PC-9 (cell line): ENCODE results near the gene GDPD4.

Experiments
- EZH2 ChIP-seq: fragments of 200-600 bp; sonication (generic); IDR thresholded peaks from 2 replicates; pipeline ENCODE4 v1.8.0; 2017; ENCODE audit warnings: antibody characterized with exemption, low read depth
- TF ChIP-seq, protein P1 (sequence below): fragments of 200-600 bp; sonication (generic); conservative IDR thresholded peaks from 2 replicates; pipeline ENCODE4 v1.6.1; 2017; ENCODE audit warnings: mixed run types, antibody characterized with exemption, mild to moderate bottlenecking, moderate library complexity

DNA sequence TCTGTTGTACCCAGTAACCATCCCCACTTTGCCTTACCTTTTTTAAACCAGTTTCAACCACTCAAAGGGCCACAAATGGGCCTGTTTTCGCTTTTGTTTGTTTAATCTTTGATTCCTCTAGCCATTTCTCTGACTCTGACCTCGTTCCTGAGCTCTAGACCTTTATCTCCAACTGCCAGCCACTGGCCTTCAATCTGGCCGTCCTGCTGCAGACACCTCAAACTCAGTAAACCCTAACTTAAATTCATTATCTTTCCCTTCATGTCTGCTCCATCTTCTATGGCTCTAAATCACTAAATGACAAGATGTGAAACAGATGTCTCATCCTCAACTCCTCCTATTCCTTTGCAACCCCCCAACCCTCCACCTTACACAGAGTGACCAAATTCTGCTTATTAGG lies 1.3 kb upstream of the GDPD4 start:
- TF ChIP-seq, protein P1, sequence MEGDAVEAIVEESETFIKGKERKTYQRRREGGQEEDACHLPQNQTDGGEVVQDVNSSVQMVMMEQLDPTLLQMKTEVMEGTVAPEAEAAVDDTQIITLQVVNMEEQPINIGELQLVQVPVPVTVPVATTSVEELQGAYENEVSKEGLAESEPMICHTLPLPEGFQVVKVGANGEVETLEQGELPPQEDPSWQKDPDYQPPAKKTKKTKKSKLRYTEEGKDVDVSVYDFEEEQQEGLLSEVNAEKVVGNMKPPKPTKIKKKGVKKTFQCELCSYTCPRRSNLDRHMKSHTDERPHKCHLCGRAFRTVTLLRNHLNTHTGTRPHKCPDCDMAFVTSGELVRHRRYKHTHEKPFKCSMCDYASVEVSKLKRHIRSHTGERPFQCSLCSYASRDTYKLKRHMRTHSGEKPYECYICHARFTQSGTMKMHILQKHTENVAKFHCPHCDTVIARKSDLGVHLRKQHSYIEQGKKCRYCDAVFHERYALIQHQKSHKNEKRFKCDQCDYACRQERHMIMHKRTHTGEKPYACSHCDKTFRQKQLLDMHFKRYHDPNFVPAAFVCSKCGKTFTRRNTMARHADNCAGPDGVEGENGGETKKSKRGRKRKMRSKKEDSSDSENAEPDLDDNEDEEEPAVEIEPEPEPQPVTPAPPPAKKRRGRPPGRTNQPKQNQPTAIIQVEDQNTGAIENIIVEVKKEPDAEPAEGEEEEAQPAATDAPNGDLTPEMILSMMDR = no peak
- no peak for TF ChIP-seq EZH2
